Liver (tissue), 9 donors: Measurements from ENCODE around the gene DLEC1. TPM values are rescaled to one million over a fixed set of nuclear protein-coding genes. Genes with fewer than 3 reads are reported as not detected.

ENCODE experiments used
- DNase-seq: peaks from one replicate; pipeline ENCODE4 v3.0.0-alpha.2; 2017; ENCODE audit warnings: low spot score
- H3K27ac ChIP-seq, 2 donors: one replicate each; pipeline ENCODE4 v1.7.0; 2013; ENCODE audit warnings: inconsistent platforms in 2 of 2, low read length in 2 of 2, control low read depth in 1 of 2, low read depth in 1 of 2, mild to moderate bottlenecking in 1 of 2
- H3K27me3 ChIP-seq, 4 donors: one replicate each; pipeline versions ENCODE4 v1.6.1 to v1.7.0; 2013; ENCODE audit warnings: low read length in 3 of 4, inconsistent platforms in 1 of 4, mild to moderate bottlenecking in 1 of 4, moderate library complexity in 1 of 4; ENCODE audit not compliant: control insufficient read depth in 4 of 4, insufficient read depth in 4 of 4
- H3K36me3 ChIP-seq, 4 donors: one replicate each; pipeline versions ENCODE4 v1.6.1 to v1.7.0; 2013; ENCODE audit warnings: low read length in 3 of 4, mild to moderate bottlenecking in 3 of 4, low read depth in 1 of 4, moderate library complexity in 1 of 4; ENCODE audit not compliant: control insufficient read depth in 4 of 4, insufficient read depth in 3 of 4
- H3K4me1 ChIP-seq, 4 donors: one replicate each; pipeline versions ENCODE4 v1.6.1 to v1.7.0; 2013; ENCODE audit warnings: low read length in 3 of 4, mild to moderate bottlenecking in 3 of 4, moderate library complexity in 1 of 4; ENCODE audit not compliant: control insufficient read depth in 4 of 4, insufficient read depth in 4 of 4
- H3K4me3 ChIP-seq, 3 donors: one replicate each; pipeline versions ENCODE4 v1.6.1 to v1.7.0; 2013; ENCODE audit warnings: low read length in 3 of 3, control low read depth in 1 of 3, low read depth in 1 of 3, mild to moderate bottlenecking in 1 of 3
- H3K9ac ChIP-seq, 2 donors: one replicate each; pipeline ENCODE4 v1.7.0; 2013; ENCODE audit warnings: low read length in 2 of 2, mild to moderate bottlenecking in 2 of 2, moderate library complexity in 2 of 2, control low read depth in 1 of 2, low read depth in 1 of 2
- H3K9me3 ChIP-seq, 4 donors: one replicate each; pipeline versions ENCODE4 v1.6.1 to v1.7.0; 2013; ENCODE audit warnings: low read length in 3 of 4; ENCODE audit not compliant: control insufficient read depth in 4 of 4
- ATF3 ChIP-seq: IDR thresholded peaks from 2 replicates; pipeline ENCODE4 v1.6.1; 2016; ENCODE audit warnings: antibody characterized with exemption
- CTCF ChIP-seq: fragments of 150-350 bp; IDR thresholded peaks from 2 replicates; pipeline ENCODE4 v1.5.1; 2017; ENCODE audit warnings: improper control_type of control experiment, low read depth, low read length; ENCODE audit not compliant: missing input control
- EGR1 ChIP-seq, 2 donors: IDR thresholded peaks; 2 replicates each; pipeline ENCODE4 v1.6.1; 2016 to 2018; ENCODE audit warnings: antibody characterized with exemption in 2 of 2, low read depth in 2 of 2
- FOXA1 ChIP-seq: IDR thresholded peaks from 2 replicates; pipeline ENCODE4 v1.6.1; 2016; ENCODE audit warnings: antibody characterized with exemption
- FOXA2 ChIP-seq: IDR thresholded peaks from 2 replicates; pipeline ENCODE4 v1.6.1; 2016; ENCODE audit warnings: antibody characterized with exemption
- GABPA ChIP-seq, 2 donors: IDR thresholded peaks in 1 of 2; conservative IDR thresholded peaks in 1 of 2; 2 replicates each; pipeline ENCODE4 v1.6.1; 2016; ENCODE audit warnings: antibody characterized with exemption in 2 of 2, mild to moderate bottlenecking in 1 of 2, moderate library complexity in 1 of 2
- HNF4A ChIP-seq, 2 donors: conservative IDR thresholded peaks; 2 replicates each; pipeline ENCODE4 v1.6.1; 2016; ENCODE audit warnings: antibody characterized with exemption in 2 of 2, mild to moderate bottlenecking in 2 of 2
- HNF4G ChIP-seq: IDR thresholded peaks from 2 replicates; pipeline ENCODE4 v1.6.1; 2016; ENCODE audit warnings: antibody characterized with exemption
- JUND ChIP-seq, 2 donors: IDR thresholded peaks; 2 replicates each; pipeline ENCODE4 v1.6.1; 2016; ENCODE audit warnings: antibody characterized with exemption in 2 of 2
- MAX ChIP-seq: IDR thresholded peaks from 2 replicates; pipeline ENCODE4 v1.6.1; 2016; ENCODE audit warnings: antibody characterized with exemption
- NR2F2 ChIP-seq: IDR thresholded peaks from 2 replicates; pipeline ENCODE4 v1.6.1; 2016; ENCODE audit warnings: antibody characterized with exemption
- RAD21 ChIP-seq, 2 donors: IDR thresholded peaks; 2 replicates each; pipeline ENCODE4 v1.6.1; 2016; ENCODE audit warnings: antibody characterized with exemption in 2 of 2, mild to moderate bottlenecking in 2 of 2
- REST ChIP-seq: IDR thresholded peaks from 2 replicates; pipeline ENCODE4 v1.6.1; 2016; ENCODE audit warnings: antibody characterized with exemption, mild to moderate bottlenecking
- RXRA ChIP-seq, 2 donors: IDR thresholded peaks; 2 replicates each; pipeline ENCODE4 v1.6.1; 2017 to 2018; ENCODE audit warnings: antibody characterized with exemption in 2 of 2, mild to moderate bottlenecking in 1 of 2
- SP1 ChIP-seq: IDR thresholded peaks from 2 replicates; pipeline ENCODE4 v1.6.1; 2018; ENCODE audit warnings: antibody characterized with exemption, mild to moderate bottlenecking
- YY1 ChIP-seq: IDR thresholded peaks from 2 replicates; pipeline ENCODE4 v1.6.1; 2016; ENCODE audit warnings: antibody characterized with exemption, mild to moderate bottlenecking
- ZBTB33 ChIP-seq: IDR thresholded peaks from 2 replicates; pipeline ENCODE4 v1.6.1; 2016; ENCODE audit warnings: antibody characterized with exemption
- WGBS: extraction: QIAGEN DNeasy Blood & Tissue Kit; methylation state at CpG from one replicate; pipeline ENCODE4 v1.1.7; 2013; 5-methylcytosine and 5-hydroxymethylcytosine counted together
- polyA plus RNA-seq, 2 donors: library from polyadenylated mRNA; stranded (reverse) in 1 of 2; unstranded in 1 of 2; fragments of 200-250 nt in 1 of 2; fragments of >200 nt in 1 of 2; fragmentation: Nextera tagmentation in 1 of 2; extraction: Ambion mirVana in 1 of 2; gene quantifications; one replicate each; pipeline versions ENCODE4 v1.2.1 to v1.2.3, GENCODE V29; 2013 to 2015
- total RNA-seq, 2 donors: library from RNA; depleted of rRNA; stranded (reverse); fragments of >200 nt; gene quantifications; one replicate each; pipeline ENCODE4 v1.2.3, GENCODE V29; 2014
- donor health status: healthy.
- donor health status: healthy.
- donor health status: healthy.
- donor health status: healthy.
- donor health status: healthy.

The DLEC1 gene
- total and polyA plus RNA-seq, 4 donors = 0.09 to 0.63 (median 0.30) TPM

- H3K27ac ChIP-seq = no peak overlapping the region
- TF ChIP-seq ATF3 = no peak
- no peak for TF ChIP-seq GABPA (IDR thresholded peaks at IDR 0.05 in 1 of 2, conservative IDR thresholded peaks at IDR 0.05 in 1 of 2)
- no peak for TF ChIP-seq YY1
- TF ChIP-seq ZBTB33 = no peak
- no peak for TF ChIP-seq HNF4G
- 94% methylated on average over 21 of the region's 21 CpGs for WGBS
- H3K36me3 ChIP-seq = peaks cover 2 to 28% (median 14%) of the 10 kb centered on the region in 4 donors
- H3K9ac ChIP-seq = no peak overlapping the region
- no peaks in the 10 kb centered on the region for H3K4me1 ChIP-seq
- DNase-seq = no peak
- no peak overlapping the region for H3K4me3 ChIP-seq
- H3K27me3 ChIP-seq = no peaks in the 10 kb centered on the region
- H3K9me3 ChIP-seq = peaks cover 0 to under 1% (median 0%) of the 10 kb centered on the region in 4 donors
These were observed 27.9 kb upstream of the DLEC1 start for GRCh38 chr3:38011111-38011510.

- Histone ChIP-seq H3K9ac (no peak overlapping the region), H3K4me1 (no peaks in the 10 kb centered on the region), H3K4me3 (no peak overlapping the region), H3K36me3 (peaks cover 6 to 19% (median 15%) of the 10 kb centered on the region in 4 donors), H3K27me3 (no peaks in the 10 kb centered on the region), H3K27ac (no peak overlapping the region), H3K9me3 (peaks cover 0 to 2% (median 0%) of the 10 kb centered on the region in 4 donors)
- DNase-seq = no peak
- WGBS = 88% methylated on average over 3 of the region's 3 CpGs
- no peak for TF ChIP-seq NR2F2
- TF ChIP-seq REST = no peak
- TF ChIP-seq JUND (IDR thresholded peaks at IDR 0.05) = no peak
- no peak for TF ChIP-seq YY1
- TF ChIP-seq RXRA (IDR thresholded peaks at IDR 0.05) = no peak
- TF ChIP-seq EGR1 (IDR thresholded peaks at IDR 0.05; ENCODE audit: low read depth in 2 of 2) = no peak
- no peak for TF ChIP-seq HNF4A (conservative IDR thresholded peaks at IDR 0.05)
- TF ChIP-seq CTCF = no peak
- no peak for TF ChIP-seq FOXA1
- no peak for TF ChIP-seq MAX
- TF ChIP-seq ATF3 = no peak
- TF ChIP-seq HNF4G = no peak
- no peak for TF ChIP-seq FOXA2
- TF ChIP-seq RAD21 (IDR thresholded peaks at IDR 0.05) = no peak
- no peak for TF ChIP-seq SP1
These were observed 23.5 kb upstream of the DLEC1 start for GRCh38 chr3:38015485-38015884.
